Thyroid gland (tissue), 4 donors: ENCODE measurements around the gene BLCAP.

Experiments used
- POLR2A ChIP-seq, 2 donors: fragments of 450-650 bp; IDR thresholded peaks; one replicate each; pipeline ENCODE4 v1.6.1; 2017; ENCODE audit warnings: antibody characterized with exemption in 2 of 2, mild to moderate bottlenecking in 2 of 2, moderate library complexity in 1 of 2
- TF ChIP-seq, protein P1 (sequence below), 6 experiments: fragments of 200-600 bp in 3 of 6; fragments of 450-650 bp in 3 of 6; sonication (generic) in 3 of 6; IDR thresholded peaks; one replicate each; pipeline ENCODE4 v1.5.1; 2016 to 2019; ENCODE audit warnings: antibody characterized with exemption in 6 of 6, mild to moderate bottlenecking in 2 of 6, inconsistent platforms in 1 of 6, moderate library complexity in 1 of 6

DNA sequence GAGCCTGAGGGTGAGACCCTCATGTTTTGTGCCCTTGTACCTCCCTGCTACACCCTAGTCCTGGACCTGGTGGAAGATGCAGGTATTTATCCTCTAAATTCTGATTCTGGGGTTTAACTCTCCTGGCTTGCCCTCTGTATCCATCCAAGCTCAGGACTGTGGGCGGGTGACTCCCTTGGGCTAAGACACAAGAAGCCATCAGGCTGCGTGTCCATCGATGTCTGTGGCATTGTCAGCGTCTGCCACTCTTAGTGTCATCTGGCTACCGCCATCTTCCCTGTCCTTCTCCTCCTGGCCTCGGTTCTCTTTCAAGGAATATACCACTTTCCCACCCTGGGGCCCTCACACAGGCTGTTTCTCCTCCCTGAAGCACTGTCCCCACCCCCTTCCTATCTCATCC lies 28.9 kb upstream of the BLCAP start:
- TF ChIP-seq, protein P1, sequence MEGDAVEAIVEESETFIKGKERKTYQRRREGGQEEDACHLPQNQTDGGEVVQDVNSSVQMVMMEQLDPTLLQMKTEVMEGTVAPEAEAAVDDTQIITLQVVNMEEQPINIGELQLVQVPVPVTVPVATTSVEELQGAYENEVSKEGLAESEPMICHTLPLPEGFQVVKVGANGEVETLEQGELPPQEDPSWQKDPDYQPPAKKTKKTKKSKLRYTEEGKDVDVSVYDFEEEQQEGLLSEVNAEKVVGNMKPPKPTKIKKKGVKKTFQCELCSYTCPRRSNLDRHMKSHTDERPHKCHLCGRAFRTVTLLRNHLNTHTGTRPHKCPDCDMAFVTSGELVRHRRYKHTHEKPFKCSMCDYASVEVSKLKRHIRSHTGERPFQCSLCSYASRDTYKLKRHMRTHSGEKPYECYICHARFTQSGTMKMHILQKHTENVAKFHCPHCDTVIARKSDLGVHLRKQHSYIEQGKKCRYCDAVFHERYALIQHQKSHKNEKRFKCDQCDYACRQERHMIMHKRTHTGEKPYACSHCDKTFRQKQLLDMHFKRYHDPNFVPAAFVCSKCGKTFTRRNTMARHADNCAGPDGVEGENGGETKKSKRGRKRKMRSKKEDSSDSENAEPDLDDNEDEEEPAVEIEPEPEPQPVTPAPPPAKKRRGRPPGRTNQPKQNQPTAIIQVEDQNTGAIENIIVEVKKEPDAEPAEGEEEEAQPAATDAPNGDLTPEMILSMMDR (IDR thresholded peaks at IDR 0.05) = no peak
- TF ChIP-seq POLR2A (IDR thresholded peaks at IDR 0.05) = no peak
